GM23248 (cell line): ENCODE data around the gene BCL2L13. TPM values are rescaled to one million over a fixed set of nuclear protein-coding genes. Genes with fewer than 3 reads are reported as not detected.
"Not testable (repeated sequence)": the region's sequence is repeated elsewhere in the genome, so short reads cannot be mapped to it uniquely, and the experiment has no call there.

Source experiments
- DNase-seq: peaks from one replicate; pipeline ENCODE4 v3.0.0-alpha.2; 2015
- H2AFZ ChIP-seq: fragments of 200-600 bp; sonication (generic); 2 replicates; pipeline ENCODE4 v1.6.1; 2016; ENCODE audit warnings: antibody characterized with exemption
- H3F3A ChIP-seq: fragments of 200-600 bp; sonication (generic); 2 replicates; pipeline ENCODE4 v1.6.1; 2016; ENCODE audit warnings: mild to moderate bottlenecking, antibody characterized with exemption, mixed run types; ENCODE audit not compliant: insufficient read depth
- H3K27ac ChIP-seq: fragments of 200-600 bp; sonication (generic); 2 replicates; pipeline ENCODE4 v1.5.1; 2016; ENCODE audit warnings: mild to moderate bottlenecking
- H3K27me3 ChIP-seq: fragments of 200-600 bp; sonication (generic); replicated peaks from 2 replicates; pipeline ENCODE4 v1.6.1; 2016; ENCODE audit warnings: mild to moderate bottlenecking; ENCODE audit not compliant: insufficient read depth
- H3K36me3 ChIP-seq: fragments of 200-600 bp; sonication (generic); 2 replicates; pipeline ENCODE4 v1.6.1; 2016; ENCODE audit warnings: low read depth, mild to moderate bottlenecking
- H3K4me1 ChIP-seq: fragments of 200-600 bp; sonication (generic); 2 replicates; pipeline ENCODE4 v1.6.1; 2016; ENCODE audit warnings: mild to moderate bottlenecking; ENCODE audit not compliant: insufficient read depth
- H3K4me2 ChIP-seq: fragments of 200-600 bp; sonication (generic); one replicate; pipeline ENCODE4 v1.6.1; 2016; ENCODE audit warnings: mild to moderate bottlenecking; ENCODE audit not compliant: unreplicated experiment
- H3K4me3 ChIP-seq: fragments of 200-600 bp; sonication (generic); 2 replicates; pipeline ENCODE4 v1.5.1; 2016; ENCODE audit warnings: mild to moderate bottlenecking
- H3K79me2 ChIP-seq: fragments of 200-600 bp; sonication (generic); 2 replicates; pipeline ENCODE4 v1.6.1; 2016; ENCODE audit warnings: mild to moderate bottlenecking; ENCODE audit not compliant: insufficient read depth
- H3K9ac ChIP-seq: fragments of 200-600 bp; sonication (generic); 2 replicates; pipeline ENCODE4 v1.6.1; 2016; ENCODE audit warnings: mild to moderate bottlenecking
- H3K9me2 ChIP-seq: fragments of 200-600 bp; sonication (generic); 2 replicates; pipeline ENCODE4 v1.6.1; 2016; ENCODE audit warnings: mixed run types, mild to moderate bottlenecking, moderate library complexity; ENCODE audit not compliant: insufficient read depth
- H3K9me3 ChIP-seq: fragments of 200-600 bp; sonication (generic); one replicate; pipeline ENCODE4 v1.6.1; 2017; ENCODE audit warnings: low read depth
- H4K20me1 ChIP-seq: fragments of 200-600 bp; sonication (generic); 2 replicates; pipeline ENCODE4 v1.6.0; 2016; ENCODE audit not compliant: insufficient read depth
- EZH2 ChIP-seq: fragments of 200-600 bp; sonication (generic); IDR thresholded peaks from 2 replicates; pipeline ENCODE4 v1.6.1; 2018; ENCODE audit warnings: antibody characterized with exemption, mild to moderate bottlenecking; ENCODE audit not compliant: insufficient read depth, poor library complexity, severe bottlenecking
- EZH2phosphoT487 ChIP-seq: fragments of 200-600 bp; sonication (generic); IDR thresholded peaks from 2 replicates; pipeline ENCODE4 v1.6.1; 2018; ENCODE audit warnings: antibody characterized with exemption, moderate library complexity, mild to moderate bottlenecking, low read depth; ENCODE audit not compliant: insufficient read depth
- WGBS, 2 experiments: methylation state at CpG; one replicate each; pipeline ENCODE4 v1.1.6; 2015 to 2017; ENCODE audit warnings: low lambda C conversion rate in 2 of 2, low coverage in 1 of 2; ENCODE audit errors: missing lambda C conversion rate in 2 of 2; 5-methylcytosine and 5-hydroxymethylcytosine counted together
- in situ Hi-C: fragments of 300-500 bp; cut with MboI; formaldehyde crosslinking; loops from 2 replicates; pipeline ENCODE4 v1.15.0; 2020
- polyA plus RNA-seq: library from polyadenylated mRNA; unstranded; fragments of >200 nt; fragmentation: Nextera tagmentation; extraction: Ambion mirVana; gene quantifications from 2 replicates; pipeline ENCODE4 v1.2.1, GENCODE V29; 2016
- total RNA-seq: library from RNA; depleted of rRNA; stranded (reverse); fragments of >200 nt; shearing (Covaris generic); gene quantifications from 2 replicates; pipeline ENCODE4 v1.2.3, GENCODE V29; 2014

Gene BCL2L13
- total and polyA plus RNA-seq, 2 experiments from 2014 or later, result 44.9 to 71.9 TPM

DNA sequence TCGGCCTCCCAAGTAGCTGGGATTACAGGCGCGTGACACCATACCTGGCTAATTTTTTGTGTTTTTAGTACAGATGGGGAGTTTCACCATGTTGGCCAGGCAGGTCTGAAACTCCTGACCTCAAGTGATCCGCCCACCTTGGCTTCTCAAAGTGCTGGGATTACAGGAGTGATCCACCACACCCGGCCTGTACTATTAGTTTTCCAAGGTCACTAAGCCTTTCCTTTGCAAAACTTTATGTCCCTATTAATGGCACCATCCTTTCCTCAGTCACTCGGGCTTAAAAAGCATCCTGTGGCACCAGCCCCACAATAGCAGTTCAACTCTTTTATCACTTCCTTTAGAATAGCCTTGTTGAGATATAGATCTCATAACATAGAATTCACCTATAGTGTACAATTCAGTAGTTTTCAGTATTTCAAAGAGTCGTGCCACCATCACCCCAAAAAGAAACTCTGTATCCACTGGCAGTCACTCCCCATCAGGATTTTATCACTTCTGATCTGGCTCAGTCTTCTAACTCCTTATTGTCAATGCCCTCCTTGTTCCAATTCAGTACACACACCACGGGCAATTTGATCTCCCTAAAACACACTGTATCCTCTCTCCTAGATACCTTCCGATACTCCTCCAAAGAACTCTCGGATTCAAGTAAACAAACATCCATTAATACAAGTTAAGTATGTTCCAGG, 921 bp upstream of the BCL2L13 start:
- Histone ChIP-seq H3K9ac (peak overlapping the region; percentile 91), H3K27ac (peak overlapping the region; percentile 86), H3K9me2 (no peaks in the 10 kb centered on the region), H3F3A (peaks cover 33% of the 10 kb centered on the region), H3K36me3 (no peaks in the 10 kb centered on the region), H3K79me2 (peaks cover 35% of the 10 kb centered on the region), H2AFZ (peak overlapping the region; percentile 87), H3K4me2 (peak overlapping the region; percentile 96), H3K4me1 (peaks cover 33% of the 10 kb centered on the region), H3K9me3 (no peaks in the 10 kb centered on the region), H3K27me3 (no peaks in the 10 kb centered on the region), H4K20me1 (no peaks in the 10 kb centered on the region), H3K4me3 (peak overlapping the region; percentile 85)
- in situ Hi-C loops, result no loop called here
- WGBS, 2 experiments, result 56% methylated on average over 10 of the region's 10 CpGs
- TF ChIP-seq EZH2, result no peak
- DNase-seq, result no peak

DNA sequence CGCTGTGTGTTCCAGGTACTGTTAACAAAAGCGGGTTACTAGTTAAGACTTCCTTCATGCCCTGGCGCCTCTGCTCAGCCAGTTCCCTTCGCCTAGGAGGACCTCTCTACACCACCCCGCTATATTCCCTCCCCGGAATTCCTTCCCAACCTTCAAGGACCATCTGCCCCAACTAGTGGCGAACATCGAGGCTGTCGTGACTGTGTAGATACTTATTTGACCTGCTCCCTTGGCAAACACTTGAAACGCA, 450 bp upstream of the BCL2L13 start:
- Histone ChIP-seq H3K9ac (peak overlapping the region; percentile 91), H3K27me3 (no peaks in the 10 kb centered on the region), H3K4me1 (peaks cover 29% of the 10 kb centered on the region), H3K79me2 (peaks cover 39% of the 10 kb centered on the region), H2AFZ (peak overlapping the region; percentile 87), H3K27ac (peak overlapping the region; percentile 86), H3K9me2 (no peaks in the 10 kb centered on the region), H3K4me2 (peak overlapping the region; percentile 96), H4K20me1 (no peaks in the 10 kb centered on the region), H3K36me3 (no peaks in the 10 kb centered on the region), H3K4me3 (peak overlapping the region; percentile 85), H3K9me3 (no peaks in the 10 kb centered on the region), H3F3A (peaks cover 30% of the 10 kb centered on the region)
- WGBS, 2 experiments, result 8 to 10% methylated on average over 10 of the region's 10 CpGs
- peak; percentile 79 for DNase-seq
- TF ChIP-seq EZH2phosphoT487, result no peak
- TF ChIP-seq EZH2, result no peak
- in situ Hi-C loops, result no loop called here

DNA sequence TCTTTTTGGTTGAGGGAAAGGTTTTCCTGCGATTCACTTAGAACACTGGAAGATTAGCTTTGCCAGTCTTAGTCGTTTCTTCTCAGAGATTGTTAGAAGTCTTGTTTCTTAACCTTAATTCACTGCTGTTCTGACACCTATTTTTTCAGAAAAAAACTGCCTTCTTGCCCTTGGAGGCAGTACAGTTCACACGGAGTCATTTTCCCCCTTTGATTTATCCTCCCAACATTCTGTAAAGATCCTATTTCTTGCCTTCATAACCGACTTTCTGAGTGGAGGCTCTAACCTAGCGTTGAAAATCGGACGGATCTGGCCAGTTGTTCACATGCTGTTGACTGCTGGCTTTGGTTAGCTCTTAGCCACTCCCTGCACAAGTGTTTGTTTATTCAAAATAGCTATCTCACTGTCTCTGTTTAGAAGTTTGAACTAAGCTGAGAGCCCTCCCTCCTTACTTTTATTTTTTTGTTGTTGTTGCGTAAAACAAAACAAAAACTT, 737 bp downstream of the BCL2L13 start:
- Histone ChIP-seq H3K27ac (peak overlapping the region; percentile 86), H3K36me3 (0 out of 2 replicates have a peak, but pooled peaks cover under 1% of the 10 kb centered on the region), H3K4me1 (peaks cover 21% of the 10 kb centered on the region), H3K9me2 (no peaks in the 10 kb centered on the region), H4K20me1 (no peaks in the 10 kb centered on the region), H3K9ac (peak overlapping the region; percentile 91), H3K4me3 (peak overlapping the region; percentile 85), H3K79me2 (peaks cover 51% of the 10 kb centered on the region), H3F3A (peaks cover 22% of the 10 kb centered on the region), H3K9me3 (no peaks in the 10 kb centered on the region), H3K4me2 (peak overlapping the region; percentile 96), H3K27me3 (no peaks in the 10 kb centered on the region), H2AFZ (peak overlapping the region; percentile 87)
- in situ Hi-C loops, result no loop called here
- peak; percentile 79 for DNase-seq
- 0 to 2% methylated on average over 8 of the region's 8 CpGs for WGBS, 2 experiments
- TF ChIP-seq EZH2phosphoT487, result no peak

DNA sequence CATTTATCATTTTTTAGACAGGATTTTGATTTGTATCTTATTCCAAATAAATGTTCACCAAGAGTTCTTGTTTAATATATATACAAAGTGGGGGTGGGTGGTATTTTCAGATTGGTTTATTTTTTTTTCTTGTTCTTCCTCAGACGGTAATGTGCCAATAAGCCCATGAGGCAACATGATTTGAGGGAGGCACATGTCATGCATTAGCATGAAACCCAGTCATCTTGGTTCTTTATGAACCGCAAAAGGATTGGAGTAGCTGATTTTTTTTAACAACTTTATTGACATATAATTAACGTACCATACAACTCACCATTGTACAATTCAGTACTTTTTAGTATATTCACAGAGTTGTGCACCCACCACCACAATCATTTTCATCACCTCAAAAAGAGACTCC, 2.7 kb downstream of the BCL2L13 start:
- no peak overlapping the region for H2AFZ ChIP-seq
- no peaks in the 10 kb centered on the region for H4K20me1 ChIP-seq
- H3K9me3 ChIP-seq, result no peaks in the 10 kb centered on the region
- no peak overlapping the region for H3K4me3 ChIP-seq
- DNase-seq, result no peak
- in situ Hi-C loops, result no loop called here
- H3K9ac ChIP-seq, result no peak overlapping the region
- H3K27me3 ChIP-seq, result no peaks in the 10 kb centered on the region
- TF ChIP-seq EZH2 (no peak), EZH2phosphoT487 (no peak)
- peaks cover 27% of the 10 kb centered on the region for H3F3A ChIP-seq
- H3K4me2 ChIP-seq, result no peak overlapping the region
- peaks cover 71% of the 10 kb centered on the region for H3K79me2 ChIP-seq
- peaks cover 6% of the 10 kb centered on the region; the same call in 1 of the 2 replicates for H3K36me3 ChIP-seq
- peaks cover 17% of the 10 kb centered on the region; the same call in 1 of the 2 replicates for H3K4me1 ChIP-seq
- H3K27ac ChIP-seq, result no peak overlapping the region
- H3K9me2 ChIP-seq, result no peaks in the 10 kb centered on the region
- 37% methylated on average over 3 of the region's 3 CpGs for WGBS, 2 experiments

DNA sequence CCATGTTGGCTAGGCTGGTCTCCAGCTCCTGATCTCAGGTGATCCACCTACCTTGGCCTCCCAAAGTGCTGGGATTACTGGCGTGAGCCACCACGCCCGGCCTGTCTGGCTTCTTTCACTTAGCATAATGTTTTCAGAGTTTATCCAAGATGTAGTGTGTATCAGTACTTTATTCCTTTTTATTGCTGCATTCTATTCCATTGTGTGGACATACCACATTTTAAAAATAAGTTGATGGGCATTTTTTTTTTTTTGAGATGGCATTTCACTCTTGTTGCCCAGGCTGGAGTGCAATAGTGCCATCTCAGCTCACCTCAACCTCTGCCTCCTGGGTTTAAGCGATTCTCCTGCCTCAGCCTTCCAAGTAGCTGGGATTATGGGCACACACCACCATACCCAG, 3.8 kb downstream of the BCL2L13 start:
- in situ Hi-C loops, H3K9ac ChIP-seq, H3K4me2 ChIP-seq, DNase-seq, H3K4me3 ChIP-seq, H3K27me3 ChIP-seq, H3K9me3 ChIP-seq, H3K36me3 ChIP-seq, H3K9me2 ChIP-seq, H3K27ac ChIP-seq, H2AFZ ChIP-seq, H4K20me1 ChIP-seq: not testable (repeated sequence)
- Histone ChIP-seq H3K79me2 (peaks cover 78% of the 10 kb centered on the region), H3F3A (peaks cover 27% of the 10 kb centered on the region), H3K4me1 (peaks cover 17% of the 10 kb centered on the region; the same call in 1 of the 2 replicates)
- WGBS, 2 experiments, result 97 to 99% methylated on average over 4 of the region's 4 CpGs
